Adrenal gland (tissue), 12 donors: ENCODE results near the gene PTTG2. TPM values are rescaled to one million over a fixed set of nuclear protein-coding genes. Genes with fewer than 3 reads are reported as not detected.

ENCODE experiments used
- DNase-seq, 7 donors: peaks; one replicate each; pipeline ENCODE4 v3.0.0-alpha.2; 2019 to 2020
- H3K27ac ChIP-seq, 5 donors: fragments of 200-600 bp; sonication (generic) in 4 of 5; 1 replicate in 3 of 5; 2 replicates in 2 of 5; pipeline versions ENCODE4 v1.5.1 to v1.8.0; 2016 to 2020; ENCODE audit warnings: mild to moderate bottlenecking in 1 of 5
- H3K27me3 ChIP-seq: fragments of 200-600 bp; 2 replicates; pipeline ENCODE4 v1.8.0; 2021
- H3K36me3 ChIP-seq, 2 donors: fragments of 200-600 bp; replicated peaks in 1 of 2; 1 replicate in 1 of 2; 2 replicates in 1 of 2; pipeline versions ENCODE4 v1.5.1 to v1.8.0; 2018 to 2022
- H3K4me1 ChIP-seq, 2 donors: fragments of 200-600 bp; replicated peaks in 1 of 2; 1 replicate in 1 of 2; 2 replicates in 1 of 2; pipeline versions ENCODE4 v1.5.1 to v1.8.0; 2018 to 2021
- H3K4me3 ChIP-seq, 4 donors: fragments of 200-600 bp; sonication (generic) in 3 of 4; one replicate each; pipeline ENCODE4 v1.5.1; 2016 to 2018
- H3K9me3 ChIP-seq, 3 donors: fragments of 200-600 bp; sonication (generic) in 1 of 3; replicated peaks in 1 of 3; 1 replicate in 2 of 3; 2 replicates in 1 of 3; pipeline versions ENCODE4 v1.5.1 to v1.8.0; 2016 to 2021
- CTCF ChIP-seq, 6 experiments: fragments of 450-650 bp in 4 of 6; fragments of 200-600 bp in 2 of 6; sonication (generic) in 1 of 6; IDR thresholded peaks; 1 replicate in 5 of 6; 2 replicates in 1 of 6; pipeline versions ENCODE4 v1.5.1 to v1.8.0; 2016 to 2021; ENCODE audit warnings: antibody characterized with exemption in 6 of 6, mild to moderate bottlenecking in 2 of 6, moderate library complexity in 1 of 6
- POLR2A ChIP-seq, 2 donors: fragments of 450-650 bp; IDR thresholded peaks; one replicate each; pipeline ENCODE4 v1.6.1; 2017; ENCODE audit warnings: antibody characterized with exemption in 2 of 2, mild to moderate bottlenecking in 2 of 2, moderate library complexity in 1 of 2
- WGBS, 4 donors: extraction: QIAGEN DNeasy Blood & Tissue Kit in 2 of 4; methylation state at CpG; one replicate each; pipeline versions ENCODE4 v1.1.5 to v1.1.7; 2013 to 2017; 5-methylcytosine and 5-hydroxymethylcytosine counted together
- intact Hi-C, 2 donors: fragments of 100-400 bp; cut with DNase I; formaldehyde crosslinking; loops; one replicate each; pipeline versions ENCODE4 v1.14.1 to v1.15.0; 2022 to 2023
- polyA plus RNA-seq, 3 donors: library from polyadenylated mRNA; stranded (reverse); fragments of 200-250 nt in 2 of 3; fragments of 350-450 nt in 1 of 3; fragmentation: Illumina TruSeq in 1 of 3; extraction: RNeasy Lipid Tissue Mini Kit (QIAGEN cat#74804) in 1 of 3; gene quantifications; one replicate each; pipeline ENCODE4 v1.2.3, GENCODE V29; 2013 to 2014
- total RNA-seq, 9 donors: library from RNA; depleted of rRNA in 4 of 9; stranded (reverse); fragments of >200 nt in 4 of 9; fragments of 120-200 nt in 1 of 9; fragmentation: NEBNext Ultra II Directional in 1 of 9; extraction: Animal tissue kit (Norgen Biotek cat#: 25700) in 1 of 9; gene quantifications; one replicate each; pipeline versions ENCODE4 v1.1.0 to v1.2.4, GENCODE V29; 2013 to 2023
- donor health status: healthy with polysubstance abuse.
- donor health status: Bipolar disorder and iron deficiency.
- donor health status: DM: yes; HTN: yes; CAD: no.
- donor health status: DM: no; HTN: no; CAD: no.
- donor health status: DM: no; HTN: no; CAD: no.
- donor health status: DM: yes; HTN: yes; CAD: no.

Gene PTTG2
- total and polyA plus RNA-seq, 12 donors, result 0.13 to 1.2 (median 0.32) TPM; not detected in 7

GRCh38 chr4:37966044-37966443, 5.8 kb downstream of the PTTG2 start:
- no peak for DNase-seq
- Histone ChIP-seq H3K27ac (no peak overlapping the region), H3K36me3 (no peaks in the 10 kb centered on the region), H3K4me1 (peaks cover 0 to 17% of the 10 kb centered on the region in 2 donors), H3K4me3 (no peak overlapping the region), H3K9me3 (no peaks in the 10 kb centered on the region), H3K27me3 (no peaks in the 10 kb centered on the region)
- TF ChIP-seq CTCF (IDR thresholded peaks at IDR 0.05), result no peak
- TF ChIP-seq POLR2A (IDR thresholded peaks at IDR 0.05), result no peak
- WGBS, 4 donors, result 69 to 83% (median 71%) methylated on average over 3 of the region's 3 CpGs
- intact Hi-C loops, result no loop called here

- no peak for TF ChIP-seq POLR2A (IDR thresholded peaks at IDR 0.05)
- no peak for TF ChIP-seq CTCF (IDR thresholded peaks at IDR 0.05)
- Histone ChIP-seq H3K4me1 (peaks cover 0 to 17% of the 10 kb centered on the region in 2 donors), H3K9me3 (no peaks in the 10 kb centered on the region), H3K4me3 (no peak overlapping the region), H3K36me3 (no peaks in the 10 kb centered on the region), H3K27me3 (no peaks in the 10 kb centered on the region), H3K27ac (no peak overlapping the region)
- WGBS, 4 donors, result 39 to 46% (median 42%) methylated on average over 5 of the region's 5 CpGs
- intact Hi-C loops, result no loop called here
- no peak for DNase-seq
Measured at GRCh38 chr4:37967736-37968135, 7.5 kb downstream of the PTTG2 start.

GRCh38 chr4:37968747-37969146, 8.5 kb downstream of the PTTG2 start:
- no peak overlapping the region for H3K27ac ChIP-seq

GRCh38 chr4:37970702-37971101, 10.5 kb downstream of the PTTG2 start:
- H3K27ac ChIP-seq, result no peak overlapping the region
- no peak for TF ChIP-seq POLR2A (IDR thresholded peaks at IDR 0.05)
- TF ChIP-seq CTCF (IDR thresholded peaks at IDR 0.05), result peak; percentile 8 to 43 (median 28)
- intact Hi-C loops, result no loop called here

More at GRCh38 chr4:37968747-37969146, 8.5 kb downstream of the PTTG2 start:
- H3K36me3 ChIP-seq, result no peaks in the 10 kb centered on the region
- no peaks in the 10 kb centered on the region for H3K9me3 ChIP-seq
- intact Hi-C loops, result no loop called here
- DNase-seq, result no peak
- 74 to 88% (median 80%) methylated on average over 3 of the region's 3 CpGs for WGBS, 4 donors
- no peak overlapping the region for H3K4me3 ChIP-seq
- H3K4me1 ChIP-seq, result peaks cover 0 to 17% of the 10 kb centered on the region in 2 donors
- no peaks in the 10 kb centered on the region for H3K27me3 ChIP-seq
- no peak for TF ChIP-seq CTCF (IDR thresholded peaks at IDR 0.05)
- TF ChIP-seq POLR2A (IDR thresholded peaks at IDR 0.05), result no peak

More at GRCh38 chr4:37970702-37971101, 10.5 kb downstream of the PTTG2 start:
- Histone ChIP-seq H3K36me3 (no peaks in the 10 kb centered on the region), H3K27me3 (no peaks in the 10 kb centered on the region), H3K4me1 (peaks cover 0 to 17% of the 10 kb centered on the region in 2 donors), H3K9me3 (no peaks in the 10 kb centered on the region), H3K4me3 (no peak overlapping the region)
- peak; percentile 50 to 80 (median 70) for DNase-seq
- WGBS, 4 donors, result 50 to 100% (median 70%) methylated on average over 1 of the region's 1 CpG
